22Rv1 (cell line): ENCODE data around the gene VWF.

Experiments
- ZFX ChIP-seq: fragments of 450-650 bp; IDR thresholded peaks from 2 replicates; pipeline ENCODE4 v1.6.1; 2017; ENCODE audit warnings: antibody characterized with exemption, borderline replicate concordance
- TF ChIP-seq, protein P1 (sequence below): fragments of 450-650 bp; IDR thresholded peaks from 2 replicates; pipeline ENCODE4 v1.5.1; 2017; ENCODE audit warnings: mild to moderate bottlenecking

DNA sequence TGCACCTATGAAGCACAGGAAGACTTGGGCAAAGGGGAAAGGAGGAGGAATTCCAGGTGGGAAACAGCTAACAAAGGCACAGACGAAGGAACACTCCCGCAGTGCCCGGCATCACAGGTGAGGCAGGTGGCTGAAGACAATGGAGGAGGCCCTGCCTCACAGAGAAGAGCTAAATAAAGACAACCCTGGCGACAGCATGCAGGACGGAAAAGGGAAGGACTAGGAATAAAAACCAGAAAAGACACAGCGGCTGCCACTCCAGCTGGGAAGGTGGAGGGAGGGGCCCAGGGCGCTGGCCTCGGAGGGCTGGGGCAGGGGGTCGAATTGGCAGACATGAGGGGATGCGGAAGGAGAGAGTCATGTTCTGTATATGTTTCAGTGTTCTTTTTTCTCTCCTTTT, 136.4 kb downstream of the VWF start:
- TF ChIP-seq ZFX = no peak
- TF ChIP-seq, protein P1, sequence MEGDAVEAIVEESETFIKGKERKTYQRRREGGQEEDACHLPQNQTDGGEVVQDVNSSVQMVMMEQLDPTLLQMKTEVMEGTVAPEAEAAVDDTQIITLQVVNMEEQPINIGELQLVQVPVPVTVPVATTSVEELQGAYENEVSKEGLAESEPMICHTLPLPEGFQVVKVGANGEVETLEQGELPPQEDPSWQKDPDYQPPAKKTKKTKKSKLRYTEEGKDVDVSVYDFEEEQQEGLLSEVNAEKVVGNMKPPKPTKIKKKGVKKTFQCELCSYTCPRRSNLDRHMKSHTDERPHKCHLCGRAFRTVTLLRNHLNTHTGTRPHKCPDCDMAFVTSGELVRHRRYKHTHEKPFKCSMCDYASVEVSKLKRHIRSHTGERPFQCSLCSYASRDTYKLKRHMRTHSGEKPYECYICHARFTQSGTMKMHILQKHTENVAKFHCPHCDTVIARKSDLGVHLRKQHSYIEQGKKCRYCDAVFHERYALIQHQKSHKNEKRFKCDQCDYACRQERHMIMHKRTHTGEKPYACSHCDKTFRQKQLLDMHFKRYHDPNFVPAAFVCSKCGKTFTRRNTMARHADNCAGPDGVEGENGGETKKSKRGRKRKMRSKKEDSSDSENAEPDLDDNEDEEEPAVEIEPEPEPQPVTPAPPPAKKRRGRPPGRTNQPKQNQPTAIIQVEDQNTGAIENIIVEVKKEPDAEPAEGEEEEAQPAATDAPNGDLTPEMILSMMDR = no peak
